K562 (cell line): ENCODE data around the gene TENT4B. TPM values are rescaled to one million over a fixed set of nuclear protein-coding genes. Genes with fewer than 3 reads are reported as not detected.

Source experiments
- CBFB ChIP-seq: sonication (generic); formaldehyde crosslinking; IDR thresholded peaks from 2 replicates; pipeline ENCODE4 v1.4.0; 2020; ENCODE audit warnings: mild to moderate bottlenecking, missing genetic modification reagents
- CBX1 ChIP-seq: sonication (generic); IDR thresholded peaks from 2 replicates; pipeline ENCODE4 v1.6.1; 2016; ENCODE audit warnings: antibody characterized with exemption, low read depth, mild to moderate bottlenecking
- CCNT2 ChIP-seq: IDR thresholded peaks from 2 replicates; pipeline ENCODE4 v1.6.1; 2011; ENCODE audit warnings: borderline replicate concordance, low read depth, mild to moderate bottlenecking, moderate library complexity, mixed read lengths, low read length; ENCODE audit not compliant: insufficient read length; ENCODE audit errors: extremely low read depth
- FOXJ3 ChIP-seq: sonication (generic); formaldehyde crosslinking; IDR thresholded peaks from 2 replicates; pipeline ENCODE4 v1.4.0; 2020; ENCODE audit warnings: mild to moderate bottlenecking, missing genetic modification reagents
- HMGXB4 ChIP-seq: sonication (generic); formaldehyde crosslinking; IDR thresholded peaks from 2 replicates; pipeline ENCODE4 v1.8.1; 2023; ENCODE audit warnings: mild to moderate bottlenecking, missing genetic modification reagents
- KLF1 ChIP-seq: fragments of 450-650 bp; IDR thresholded peaks from 2 replicates; pipeline ENCODE4 v1.6.1; 2016; ENCODE audit warnings: missing genetic modification characterization, missing compliant biosample characterization
- KLF6 ChIP-seq: fragments of 250-450 bp; sonication (Bioruptor Pico); IDR thresholded peaks from 2 replicates; pipeline ENCODE4 v1.4.0; 2020; ENCODE audit warnings: mild to moderate bottlenecking, moderate library complexity, borderline replicate concordance
- MYNN ChIP-seq, 2 experiments: sonication (generic); formaldehyde crosslinking in 1 of 2; IDR thresholded peaks; 2 replicates each; pipeline versions ENCODE4 v1.5.0 to v1.6.1; 2016 to 2020; ENCODE audit warnings: antibody characterized with exemption in 1 of 2, missing genetic modification reagents in 1 of 2
- PKNOX1 ChIP-seq: fragments of 450-650 bp; IDR thresholded peaks from 2 replicates; pipeline ENCODE4 v1.6.1; 2016
- PRMT5 ChIP-seq: sonication (generic); formaldehyde crosslinking; IDR thresholded peaks from 2 replicates; pipeline ENCODE4 v1.5.0; 2020; ENCODE audit warnings: missing genetic modification reagents
- SAFB ChIP-seq: fragments of 200-400 bp; formaldehyde crosslinking; IDR thresholded peaks from 2 replicates; pipeline ENCODE4 v1.6.1; 2017; ENCODE audit warnings: low read depth, low read length, borderline replicate concordance
- SLC30A9 ChIP-seq: fragments of 250-450 bp; sonication (Bioruptor Pico); IDR thresholded peaks from 2 replicates; pipeline ENCODE4 v1.8.0; 2022; ENCODE audit warnings: mild to moderate bottlenecking, moderate library complexity
- THRAP3 ChIP-seq: fragments of 450-650 bp; IDR thresholded peaks from 2 replicates; pipeline ENCODE4 v1.6.1; 2016; ENCODE audit warnings: mild to moderate bottlenecking, inconsistent platforms, borderline replicate concordance
- UBTF ChIP-seq, 2 experiments: IDR thresholded peaks; 2 replicates each; pipeline ENCODE4 v1.6.1; 2012; ENCODE audit warnings: improper control_type of control experiment in 2 of 2, low read depth in 2 of 2, low read length in 2 of 2, borderline replicate concordance in 1 of 2
- ZFP1 ChIP-seq: fragments of 450-650 bp; formaldehyde crosslinking; IDR thresholded peaks from 2 replicates; pipeline ENCODE4 v1.4.0; 2020; ENCODE audit warnings: mild to moderate bottlenecking, mixed read lengths
- ZNF174 ChIP-seq: fragments of 250-450 bp; sonication (Bioruptor Pico); IDR thresholded peaks from 2 replicates; pipeline ENCODE4 v1.4.0; 2020; ENCODE audit warnings: mild to moderate bottlenecking
- ZNF707 ChIP-seq: fragments of 250-450 bp; sonication (Bioruptor Pico); conservative IDR thresholded peaks from 2 replicates; pipeline ENCODE4 v1.8.0; 2022; ENCODE audit warnings: inconsistent platforms, mild to moderate bottlenecking, moderate library complexity
- ZNF77 ChIP-seq: fragments of 250-450 bp; sonication (Bioruptor Pico); IDR thresholded peaks from 2 replicates; pipeline ENCODE4 v1.5.0; 2020
- polyA plus RNA-seq, 8 experiments: library from polyadenylated mRNA; depleted of rRNA in 4 of 8; stranded (reverse) in 5 of 8; unstranded in 3 of 8; fragments of >200 nt; fragmentation: Nextera tagmentation in 2 of 8; fragmentation: Illumina TruSeq in 1 of 8; extraction: Ambion mirVana in 2 of 8; extraction: Trizol in 1 of 8; gene quantifications; 2 replicates each; pipeline versions ENCODE4 v1.2.1 to v1.2.3, GENCODE V29; 2011 to 2014; ENCODE audit warnings: inconsistent platforms in 1 of 8, missing spikeins in 1 of 8
- total RNA-seq, 7 experiments: library from RNA; depleted of rRNA in 6 of 7; stranded (reverse); fragments of >200 nt in 6 of 7; fragmentation: Illumina TruSeq in 2 of 7; extraction: Trizol in 2 of 7; gene quantifications; 2 replicates each; pipeline versions ENCODE4 v1.2.1 to v1.2.3, GENCODE V29; 2011 to 2021; ENCODE audit warnings: low replicate concordance in 1 of 7
- TF ChIP-seq, protein P1 (sequence below): fragments of 450-650 bp; conservative IDR thresholded peaks from 2 replicates; pipeline ENCODE4 v1.6.1; 2016; ENCODE audit warnings: missing genetic modification characterization, low read depth, mild to moderate bottlenecking, control low read depth, missing compliant biosample characterization
- TF ChIP-seq, protein P2 (sequence below), 2 experiments: fragments of 450-650 bp; IDR thresholded peaks; 2 replicates each; pipeline ENCODE4 v1.6.1; 2016

Gene TENT4B
- total and polyA plus RNA-seq, 9 of the 15 experiments (the other 6 are each of a cell fraction or from before 2014, with no cell fraction given), result 5.2 to 8.4 (median 7.0) TPM

GRCh38 chr16:50152807-50153595 is at the start of gene TENT4B (continued):
- TF ChIP-seq PKNOX1 (peak; percentile 64; the same call in 1 of the 2 replicates), CCNT2 (peak; percentile 44), HMGXB4 (CRISPR knock-in tag) (no peak), CBFB (CRISPR knock-in tag) (no peak), KLF1 (tag) (peak; percentile 46; the same call in 1 of the 2 replicates), SLC30A9 (CRISPR knock-in tag) (no peak), ZNF77 (CRISPR knock-in tag) (no peak), ZNF174 (CRISPR knock-in tag) (no peak), PRMT5 (no peak), FOXJ3 (CRISPR knock-in tag) (no peak), CBX1 (peak; percentile 42; the same call in 1 of the 2 replicates), MYNN (IDR thresholded peaks at IDR 0.05) (no peak), MYNN (CRISPR knock-in tag; IDR thresholded peaks at IDR 0.05) (no peak), THRAP3 (no peak), SAFB (no peak), KLF6 (CRISPR knock-in tag) (no peak), ZFP1 (CRISPR knock-in tag) (no peak), UBTF (IDR thresholded peaks at IDR 0.05; ENCODE audit: borderline replicate concordance in 1 of 2, low read depth in 2 of 2, low read length in 2 of 2) (no peak), ZNF707 (no peak)
- TF ChIP-seq, protein P1, sequence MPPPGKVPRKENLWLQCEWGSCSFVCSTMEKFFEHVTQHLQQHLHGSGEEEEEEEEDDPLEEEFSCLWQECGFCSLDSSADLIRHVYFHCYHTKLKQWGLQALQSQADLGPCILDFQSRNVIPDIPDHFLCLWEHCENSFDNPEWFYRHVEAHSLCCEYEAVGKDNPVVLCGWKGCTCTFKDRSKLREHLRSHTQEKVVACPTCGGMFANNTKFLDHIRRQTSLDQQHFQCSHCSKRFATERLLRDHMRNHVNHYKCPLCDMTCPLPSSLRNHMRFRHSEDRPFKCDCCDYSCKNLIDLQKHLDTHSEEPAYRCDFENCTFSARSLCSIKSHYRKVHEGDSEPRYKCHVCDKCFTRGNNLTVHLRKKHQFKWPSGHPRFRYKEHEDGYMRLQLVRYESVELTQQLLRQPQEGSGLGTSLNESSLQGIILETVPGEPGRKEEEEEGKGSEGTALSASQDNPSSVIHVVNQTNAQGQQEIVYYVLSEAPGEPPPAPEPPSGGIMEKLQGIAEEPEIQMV (tag), result no peak
- TF ChIP-seq, protein P2, sequence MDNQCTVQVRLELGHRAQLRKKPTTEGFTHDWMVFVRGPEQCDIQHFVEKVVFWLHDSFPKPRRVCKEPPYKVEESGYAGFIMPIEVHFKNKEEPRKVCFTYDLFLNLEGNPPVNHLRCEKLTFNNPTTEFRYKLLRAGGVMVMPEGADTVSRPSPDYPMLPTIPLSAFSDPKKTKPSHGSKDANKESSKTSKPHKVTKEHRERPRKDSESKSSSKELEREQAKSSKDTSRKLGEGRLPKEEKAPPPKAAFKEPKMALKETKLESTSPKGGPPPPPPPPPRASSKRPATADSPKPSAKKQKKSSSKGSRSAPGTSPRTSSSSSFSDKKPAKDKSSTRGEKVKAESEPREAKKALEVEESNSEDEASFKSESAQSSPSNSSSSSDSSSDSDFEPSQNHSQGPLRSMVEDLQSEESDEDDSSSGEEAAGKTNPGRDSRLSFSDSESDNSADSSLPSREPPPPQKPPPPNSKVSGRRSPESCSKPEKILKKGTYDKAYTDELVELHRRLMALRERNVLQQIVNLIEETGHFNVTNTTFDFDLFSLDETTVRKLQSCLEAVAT (IDR thresholded peaks at IDR 0.05), result no peak
